Measurements from ENCODE around the gene EXOC3.

Gene EXOC3

DNA sequence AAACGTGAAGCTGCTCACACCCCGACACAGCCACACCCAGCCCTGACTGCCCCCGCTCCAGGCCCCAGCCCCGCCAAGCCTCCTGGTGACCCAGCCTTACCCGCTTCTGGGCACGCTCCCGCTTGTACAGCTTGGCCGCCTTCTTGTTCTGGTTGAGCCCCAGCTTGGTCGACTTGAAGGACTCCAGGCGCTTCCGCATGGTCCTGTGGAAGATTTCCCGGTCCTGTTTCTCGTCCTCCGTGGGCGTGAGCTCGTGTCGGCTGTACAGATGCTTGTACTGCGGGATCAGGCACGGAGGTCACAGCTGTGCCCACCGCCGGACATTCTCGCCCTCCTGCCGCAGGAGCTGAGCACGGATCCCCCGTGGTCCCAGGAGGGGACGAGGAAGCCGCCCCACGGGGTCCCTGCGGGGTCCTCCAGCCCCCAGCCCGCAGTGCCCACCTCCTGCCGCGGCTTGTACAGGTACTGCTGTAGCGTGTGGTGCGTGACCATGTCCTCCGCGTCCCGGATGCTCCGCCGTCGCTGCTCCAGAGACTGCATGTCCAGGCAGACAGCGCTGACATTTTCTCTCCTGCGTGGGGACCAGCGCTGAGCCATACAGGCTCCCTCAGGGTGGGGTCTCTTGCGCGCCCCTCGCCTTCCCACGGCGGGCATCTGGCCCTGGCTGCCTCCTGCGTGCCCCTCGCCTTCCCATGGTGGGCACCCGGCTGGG lies 33.3 kb downstream of the EXOC3 start:
- TF ChIP-seq, protein P1, sequence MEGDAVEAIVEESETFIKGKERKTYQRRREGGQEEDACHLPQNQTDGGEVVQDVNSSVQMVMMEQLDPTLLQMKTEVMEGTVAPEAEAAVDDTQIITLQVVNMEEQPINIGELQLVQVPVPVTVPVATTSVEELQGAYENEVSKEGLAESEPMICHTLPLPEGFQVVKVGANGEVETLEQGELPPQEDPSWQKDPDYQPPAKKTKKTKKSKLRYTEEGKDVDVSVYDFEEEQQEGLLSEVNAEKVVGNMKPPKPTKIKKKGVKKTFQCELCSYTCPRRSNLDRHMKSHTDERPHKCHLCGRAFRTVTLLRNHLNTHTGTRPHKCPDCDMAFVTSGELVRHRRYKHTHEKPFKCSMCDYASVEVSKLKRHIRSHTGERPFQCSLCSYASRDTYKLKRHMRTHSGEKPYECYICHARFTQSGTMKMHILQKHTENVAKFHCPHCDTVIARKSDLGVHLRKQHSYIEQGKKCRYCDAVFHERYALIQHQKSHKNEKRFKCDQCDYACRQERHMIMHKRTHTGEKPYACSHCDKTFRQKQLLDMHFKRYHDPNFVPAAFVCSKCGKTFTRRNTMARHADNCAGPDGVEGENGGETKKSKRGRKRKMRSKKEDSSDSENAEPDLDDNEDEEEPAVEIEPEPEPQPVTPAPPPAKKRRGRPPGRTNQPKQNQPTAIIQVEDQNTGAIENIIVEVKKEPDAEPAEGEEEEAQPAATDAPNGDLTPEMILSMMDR (conservative IDR thresholded peaks at IDR 0.05): no peak

DNA sequence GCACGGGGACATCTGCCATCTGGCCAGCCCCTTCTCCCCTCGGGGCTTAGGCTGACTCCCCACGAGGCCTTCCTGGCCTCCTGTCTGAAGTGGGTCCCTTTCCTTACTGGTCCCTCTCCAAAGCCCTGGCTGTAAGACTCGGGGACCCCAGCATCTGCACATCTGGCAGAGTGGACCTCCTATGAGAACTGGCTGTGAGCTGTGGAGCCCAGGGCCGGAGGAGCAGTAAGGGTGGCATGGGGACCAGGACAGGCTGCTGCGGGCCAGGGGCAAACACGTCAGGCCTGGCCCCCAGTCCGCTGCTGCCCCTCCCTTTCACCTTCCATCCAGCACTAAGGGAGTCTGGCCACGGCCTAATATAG lies 33.8 kb downstream of the EXOC3 start:
- TF ChIP-seq, protein P1 (conservative IDR thresholded peaks at IDR 0.05): no peak
- H3K27ac ChIP-seq: no peak overlapping the region

More for the DNA sequence above, 33.3 kb downstream of the EXOC3 start:
- H3K27ac ChIP-seq: no peak overlapping the region

DNA sequence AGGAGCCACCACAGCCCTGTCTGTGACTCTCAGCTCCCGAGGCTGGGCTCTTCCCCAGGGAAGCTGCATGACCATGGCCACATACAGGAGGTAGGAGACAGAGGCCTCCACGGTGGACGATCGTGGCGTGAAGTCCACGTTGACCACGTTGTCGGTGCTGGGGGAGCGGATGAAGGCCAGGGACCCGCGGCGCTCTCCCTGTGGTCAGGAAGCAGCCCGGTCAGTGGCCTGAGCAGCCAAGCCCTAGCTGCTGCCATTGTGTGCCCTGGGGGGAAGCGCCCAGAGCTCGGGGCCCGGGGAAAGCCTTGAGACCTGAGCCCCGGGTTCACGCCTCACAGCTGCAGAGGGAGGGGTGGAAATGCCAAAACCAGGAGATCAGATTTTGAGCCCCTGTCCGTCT lies 34.3 kb downstream of the EXOC3 start:
- H3K27ac ChIP-seq: no peak overlapping the region
- TF ChIP-seq, protein P1 (conservative IDR thresholded peaks at IDR 0.05): no peak

DNA sequence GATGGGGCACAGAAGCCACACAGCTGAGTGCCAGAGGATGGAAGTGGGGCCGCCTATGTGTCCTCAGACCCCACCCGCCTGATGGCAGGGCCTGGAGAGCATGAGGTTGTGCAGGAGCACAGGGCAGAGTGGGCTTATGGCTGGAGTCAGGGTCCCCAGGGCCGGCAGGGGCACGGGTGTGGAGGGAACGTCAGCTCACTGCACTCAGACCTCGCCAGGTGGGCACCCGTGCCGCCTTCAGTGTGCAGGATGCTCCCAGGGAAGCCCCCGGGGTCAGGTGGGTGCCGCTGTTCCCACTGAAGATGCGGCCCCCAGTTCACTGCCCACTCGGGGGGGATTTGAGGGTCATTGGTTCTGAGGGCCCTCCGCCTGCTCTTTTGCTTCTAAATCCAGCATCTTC lies 34.9 kb downstream of the EXOC3 start:
- TF ChIP-seq, protein P1 (conservative IDR thresholded peaks at IDR 0.05): no peak
- H3K27ac ChIP-seq: no peak overlapping the region

DNA sequence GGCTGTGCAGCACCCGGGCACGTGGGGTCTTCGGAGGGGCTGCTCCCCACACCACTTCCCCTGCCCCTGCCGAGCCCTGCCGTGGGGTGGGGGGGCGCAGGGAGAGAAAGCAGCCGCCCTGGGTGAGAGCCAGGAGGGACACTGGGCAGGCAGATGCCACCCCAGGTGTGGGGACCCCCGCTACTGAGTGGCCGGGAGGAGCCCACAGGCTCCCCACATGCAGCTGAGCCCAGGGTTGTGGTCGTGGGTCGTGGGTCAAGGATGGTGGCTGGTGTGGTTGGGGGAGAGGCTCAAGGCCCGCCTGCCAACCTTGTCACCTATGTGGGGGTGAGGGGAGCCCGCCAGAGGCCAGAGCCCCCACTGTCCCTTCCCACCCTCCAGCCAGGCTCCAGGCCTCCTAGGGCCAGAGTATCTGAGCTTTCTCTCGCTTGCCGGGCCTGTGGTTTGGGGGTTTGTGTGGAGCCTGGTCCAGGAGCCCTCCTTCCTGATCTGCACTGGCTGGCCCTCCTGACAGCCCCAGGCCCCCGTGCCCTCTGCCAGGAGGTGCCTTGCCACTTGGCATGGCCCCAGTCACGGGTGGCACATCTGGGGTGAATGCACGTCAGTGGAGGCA lies 35.5 kb downstream of the EXOC3 start:
- H3K27ac ChIP-seq: no peak overlapping the region
- TF ChIP-seq, protein P1 (conservative IDR thresholded peaks at IDR 0.05): no peak

DNA sequence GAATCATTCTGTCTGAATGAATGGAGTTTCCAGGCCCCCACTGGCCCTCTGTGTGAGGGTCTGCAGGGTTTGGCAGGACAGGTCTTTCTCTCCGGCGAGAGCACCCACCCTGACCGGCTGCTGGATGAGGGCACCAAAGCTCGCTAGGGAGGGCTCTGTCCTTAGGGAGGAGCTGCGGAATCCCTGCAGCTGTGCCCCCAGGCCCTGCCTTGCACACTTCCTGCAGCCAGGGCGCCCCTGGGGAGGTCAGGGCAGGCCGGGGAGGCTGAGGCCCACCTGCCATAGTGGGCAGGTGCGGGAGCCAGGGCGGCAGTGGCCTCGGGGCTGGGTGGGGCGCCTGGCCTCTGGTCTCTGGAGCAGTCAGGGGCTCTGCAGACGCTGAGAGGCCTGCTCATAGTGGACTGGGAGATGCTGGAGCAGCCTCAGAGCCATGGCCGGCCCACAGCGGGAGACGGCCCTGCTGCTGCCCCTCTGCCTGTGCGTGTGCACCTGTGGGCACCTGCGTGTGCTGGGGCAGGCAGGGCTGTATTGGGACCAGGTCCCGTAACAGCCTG lies 36.1 kb downstream of the EXOC3 start:
- no peak overlapping the region for H3K27ac ChIP-seq
- TF ChIP-seq, protein P1 (conservative IDR thresholded peaks at IDR 0.05): no peak

DNA sequence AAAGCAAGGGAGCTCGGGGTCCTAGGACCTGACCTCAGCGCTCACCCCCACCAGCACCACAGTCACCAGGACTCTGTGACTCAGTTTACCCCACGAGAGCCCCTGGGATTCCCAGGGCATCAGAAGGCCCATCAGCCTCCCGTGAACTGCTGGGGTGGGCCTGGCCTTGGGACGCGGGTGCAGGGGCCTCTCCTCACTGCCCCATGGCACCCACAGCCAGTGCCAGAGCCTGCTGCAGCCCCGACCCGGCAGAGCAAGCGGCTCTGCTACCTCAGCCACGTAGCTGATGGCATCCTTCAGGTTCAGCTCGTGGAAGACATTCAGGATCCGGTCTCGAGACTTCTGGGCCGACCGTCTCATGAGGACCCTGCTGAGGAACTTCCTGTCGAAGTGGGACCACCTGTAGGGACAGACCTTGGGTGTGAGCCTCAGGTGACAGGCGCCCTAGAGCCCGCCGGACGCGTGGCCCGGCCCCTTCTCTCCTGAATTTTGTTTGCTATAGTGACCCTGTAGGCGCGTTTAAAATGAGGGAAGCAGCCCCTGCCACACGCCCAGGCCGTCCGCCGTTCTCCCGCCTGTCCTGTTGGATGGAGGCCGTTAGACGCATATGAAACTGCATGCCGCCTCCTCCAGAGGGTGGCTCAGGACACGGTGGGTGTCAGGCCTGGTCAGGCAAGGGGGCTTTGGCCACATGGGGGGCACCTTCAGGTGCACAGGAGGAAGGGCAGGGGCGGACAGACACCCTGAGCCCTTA lies 36.8 kb downstream of the EXOC3 start:
- TF ChIP-seq, protein P1 (conservative IDR thresholded peaks at IDR 0.05): no peak
- no peak overlapping the region for H3K27ac ChIP-seq

All from VCaP (cell line).